ENCODE measurements around the gene CD6. TPM values are rescaled to one million over a fixed set of nuclear protein-coding genes. Genes with fewer than 3 reads are reported as not detected.

The CD6 gene
- total and polyA plus RNA-seq, 2 donors (not counting 3 experiments of a cell fraction or from before 2014, with no cell fraction given): not detected

DNA sequence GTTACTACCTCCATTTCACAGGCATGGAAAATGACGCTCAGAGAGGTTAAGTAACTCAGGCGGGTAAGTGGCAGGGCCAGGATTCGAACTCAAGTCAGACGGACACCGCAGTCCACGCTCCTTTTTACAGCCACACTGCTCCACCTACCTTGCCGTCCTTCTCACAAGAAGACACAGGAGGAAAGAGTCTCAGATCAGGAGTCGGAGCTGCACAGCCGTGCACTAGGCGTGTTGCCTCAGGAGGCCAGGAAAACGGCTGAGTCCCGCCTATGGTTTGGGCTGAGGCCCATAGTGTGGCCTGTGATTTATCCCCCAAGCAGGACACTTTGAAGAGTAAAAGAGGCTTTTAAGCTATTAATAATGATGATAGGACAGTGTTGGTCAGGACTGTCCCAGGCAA lies 86.1 kb downstream of the CD6 start:
- ChIA-PET CTCF (no interaction called here), POLR2A (no interaction called here)
- Histone ChIP-seq H3K9me3 (replicated peaks; ENCODE audit: control insufficient read depth, insufficient read depth, low read length) (no peaks in the 10 kb centered on the region), H3K36me3 (ENCODE audit: control insufficient read depth in 2 of 2, extremely low read depth in 1 of 2, insufficient read depth in 2 of 2, low read length in 2 of 2) (no peaks in the 10 kb centered on the region), H4K20me1 (replicated peaks; ENCODE audit: control insufficient read depth, extremely low read depth, insufficient read depth, low read length) (no peaks in the 10 kb centered on the region), H3K27me3 (ENCODE audit: control insufficient read depth in 2 of 2, insufficient read depth in 2 of 2, low read length in 2 of 2) (no peaks in the 10 kb centered on the region), H3K27ac (ENCODE audit: insufficient read depth, low read depth, low read length) (no peak overlapping the region), H3K9ac (replicated peaks; ENCODE audit: extremely low read depth, insufficient read depth, low read length) (no peak overlapping the region), H3K9me1 (replicated peaks; ENCODE audit: control insufficient read depth, extremely low read depth, insufficient read depth, low read length) (no peaks in the 10 kb centered on the region), H3K4me1 (ENCODE audit: control insufficient read depth, extremely low read depth, insufficient read depth, low read length) (no peaks in the 10 kb centered on the region), H3K4me3 (replicated peaks in 1 of 3; ENCODE audit: insufficient read depth in 1 of 3, low read depth in 1 of 3, low read length in 3 of 3) (no peak overlapping the region), H2AFZ (ENCODE audit: low read depth, low read length) (no peak overlapping the region), H3K4me2 (ENCODE audit: insufficient read depth, low read length) (no peak overlapping the region), H3K79me2 (ENCODE audit: control insufficient read depth, insufficient read depth, low read length) (no peaks in the 10 kb centered on the region)
- FAIRE-seq (no peak), DNase-seq (ENCODE audit: low read depth, low spot score) (no peak)
- dilution Hi-C loops (cut with MboI; ENCODE audit: extremely low pct_ligation_motif_present, low sequenced_read_pairs) (no loop called here), intact Hi-C loops (cut with micrococcal nuclease) (no loop called here)
- BruUV-seq (replicated peaks): no TSS peak
- TF ChIP-seq EZH2 (IDR thresholded peaks at IDR 0.05; ENCODE audit: borderline replicate concordance, low read depth, low read length, severe bottlenecking) (no peak), POLR2AphosphoS5 (IDR thresholded peaks at IDR 0.05; ENCODE audit: insufficient read depth, low read depth, low read length) (no peak), POLR2A (IDR thresholded peaks at IDR 0.05; ENCODE audit: low read depth, low read length) (no peak), GATA2 (IDR thresholded peaks at IDR 0.05; ENCODE audit: insufficient read depth, insufficient read length, low read depth, low read length) (no peak), MYC (IDR thresholded peaks at IDR 0.05; ENCODE audit: low read depth, low read length) (no peak), JUN (IDR thresholded peaks at IDR 0.05; ENCODE audit: borderline replicate concordance, insufficient read depth, insufficient read length, low read depth) (no peak), CTCF (IDR thresholded peaks at IDR 0.05; ENCODE audit: extremely low read depth in 1 of 2, insufficient read depth in 1 of 2, low read depth in 1 of 2, low read length in 2 of 2) (no peak)
